ENCODE data around the gene KCTD7.

KCTD7 gene

DNA sequence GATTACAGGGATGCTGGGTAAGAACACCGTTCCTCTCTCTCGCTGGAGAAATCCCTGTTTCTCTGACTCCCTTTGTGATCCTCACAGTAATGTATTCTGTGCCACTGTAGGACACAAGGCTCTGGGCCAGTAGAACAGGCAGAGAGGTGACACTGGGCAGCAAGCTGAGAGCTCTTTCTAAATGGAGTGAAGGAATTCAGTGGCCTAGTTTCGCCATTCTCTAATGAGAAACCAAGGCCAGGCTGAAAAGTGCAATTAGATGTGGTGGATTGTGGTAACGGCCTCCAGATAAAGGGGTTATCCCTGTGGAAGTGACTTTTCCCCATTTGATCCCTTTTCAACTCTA, 12.8 kb downstream of the KCTD7 start:
- TF ChIP-seq EZH2phosphoT487 (IDR thresholded peaks at IDR 0.05; ENCODE audit: borderline replicate concordance): no peak
- TF ChIP-seq, protein P1, sequence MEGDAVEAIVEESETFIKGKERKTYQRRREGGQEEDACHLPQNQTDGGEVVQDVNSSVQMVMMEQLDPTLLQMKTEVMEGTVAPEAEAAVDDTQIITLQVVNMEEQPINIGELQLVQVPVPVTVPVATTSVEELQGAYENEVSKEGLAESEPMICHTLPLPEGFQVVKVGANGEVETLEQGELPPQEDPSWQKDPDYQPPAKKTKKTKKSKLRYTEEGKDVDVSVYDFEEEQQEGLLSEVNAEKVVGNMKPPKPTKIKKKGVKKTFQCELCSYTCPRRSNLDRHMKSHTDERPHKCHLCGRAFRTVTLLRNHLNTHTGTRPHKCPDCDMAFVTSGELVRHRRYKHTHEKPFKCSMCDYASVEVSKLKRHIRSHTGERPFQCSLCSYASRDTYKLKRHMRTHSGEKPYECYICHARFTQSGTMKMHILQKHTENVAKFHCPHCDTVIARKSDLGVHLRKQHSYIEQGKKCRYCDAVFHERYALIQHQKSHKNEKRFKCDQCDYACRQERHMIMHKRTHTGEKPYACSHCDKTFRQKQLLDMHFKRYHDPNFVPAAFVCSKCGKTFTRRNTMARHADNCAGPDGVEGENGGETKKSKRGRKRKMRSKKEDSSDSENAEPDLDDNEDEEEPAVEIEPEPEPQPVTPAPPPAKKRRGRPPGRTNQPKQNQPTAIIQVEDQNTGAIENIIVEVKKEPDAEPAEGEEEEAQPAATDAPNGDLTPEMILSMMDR (conservative IDR thresholded peaks at IDR 0.05; ENCODE audit: low read length): no peak
- no peaks in the 10 kb centered on the region for H3K27me3 ChIP-seq (ENCODE audit: insufficient read depth, low read length, poor library complexity, severe bottlenecking)
- no peaks in the 10 kb centered on the region for H3K4me1 ChIP-seq (ENCODE audit: insufficient read depth, low read length, poor library complexity, severe bottlenecking)
- no peak overlapping the region for H3K4me3 ChIP-seq (ENCODE audit: low read length, poor library complexity, severe bottlenecking)
- H3K4me2 ChIP-seq (ENCODE audit: low read depth, low read length, poor library complexity, severe bottlenecking): no peak overlapping the region
- no peaks in the 10 kb centered on the region for H3K9me3 ChIP-seq (ENCODE audit: insufficient read depth, low read depth, low read length)
- H3F3A ChIP-seq (ENCODE audit: low read depth): no peaks in the 10 kb centered on the region
- H2AFZ ChIP-seq (ENCODE audit: low read length): no peak overlapping the region
- no peaks in the 10 kb centered on the region for H3K9me2 ChIP-seq (replicated peaks; ENCODE audit: low read depth, low read length)
- H3K9ac ChIP-seq (ENCODE audit: low read depth, low read length, poor library complexity, severe bottlenecking): no peak overlapping the region
- peaks cover 4% of the 10 kb centered on the region; the same call in 1 of the 2 replicates for H3K36me3 ChIP-seq (ENCODE audit: insufficient read depth, low read length)
- no peaks in the 10 kb centered on the region for H4K20me1 ChIP-seq (ENCODE audit: insufficient read depth, low read length, poor library complexity, severe bottlenecking)
- no peaks in the 10 kb centered on the region for H3K79me2 ChIP-seq (ENCODE audit: insufficient read depth, low read length)

DNA sequence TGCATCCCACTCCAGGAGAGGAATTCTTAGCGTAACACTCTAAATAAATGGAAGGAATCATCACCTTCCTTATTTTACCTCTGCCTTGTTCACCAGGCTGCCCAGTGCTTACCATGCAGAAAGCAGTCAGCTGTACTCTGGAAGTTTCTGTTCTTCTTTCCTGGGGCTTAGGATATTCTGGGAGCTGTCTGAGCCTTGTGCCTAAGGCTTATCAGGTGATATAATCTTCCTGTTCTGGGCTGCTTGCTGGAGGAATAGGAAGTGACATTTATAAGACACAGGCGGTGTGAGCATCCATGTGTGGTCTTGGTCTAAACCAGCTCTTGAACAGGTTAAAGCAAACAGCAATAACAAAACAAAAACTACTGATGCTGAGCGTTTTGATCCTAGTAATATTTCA, 13.5 kb downstream of the KCTD7 start:
- peaks cover 4% of the 10 kb centered on the region; the same call in 1 of the 2 replicates for H3K36me3 ChIP-seq (ENCODE audit: insufficient read depth, low read length)
- no peak overlapping the region for H2AFZ ChIP-seq (ENCODE audit: low read length)
- no peak overlapping the region for H3K4me2 ChIP-seq (ENCODE audit: low read depth, low read length, poor library complexity, severe bottlenecking)
- H3K4me1 ChIP-seq (ENCODE audit: insufficient read depth, low read length, poor library complexity, severe bottlenecking): no peaks in the 10 kb centered on the region
- H3F3A ChIP-seq (ENCODE audit: low read depth): no peaks in the 10 kb centered on the region
- no peaks in the 10 kb centered on the region for H3K9me3 ChIP-seq (ENCODE audit: insufficient read depth, low read depth, low read length)
- H3K9me2 ChIP-seq (replicated peaks; ENCODE audit: low read depth, low read length): no peaks in the 10 kb centered on the region
- H4K20me1 ChIP-seq (ENCODE audit: insufficient read depth, low read length, poor library complexity, severe bottlenecking): no peaks in the 10 kb centered on the region
- H3K79me2 ChIP-seq (ENCODE audit: insufficient read depth, low read length): no peaks in the 10 kb centered on the region
- no peak overlapping the region for H3K4me3 ChIP-seq (ENCODE audit: low read length, poor library complexity, severe bottlenecking)
- TF ChIP-seq, protein P1 (conservative IDR thresholded peaks at IDR 0.05; ENCODE audit: low read length): no peak
- TF ChIP-seq EZH2phosphoT487 (IDR thresholded peaks at IDR 0.05; ENCODE audit: borderline replicate concordance): no peak
- H3K27me3 ChIP-seq (ENCODE audit: insufficient read depth, low read length, poor library complexity, severe bottlenecking): no peaks in the 10 kb centered on the region
- no peak overlapping the region for H3K9ac ChIP-seq (ENCODE audit: low read depth, low read length, poor library complexity, severe bottlenecking)

DNA sequence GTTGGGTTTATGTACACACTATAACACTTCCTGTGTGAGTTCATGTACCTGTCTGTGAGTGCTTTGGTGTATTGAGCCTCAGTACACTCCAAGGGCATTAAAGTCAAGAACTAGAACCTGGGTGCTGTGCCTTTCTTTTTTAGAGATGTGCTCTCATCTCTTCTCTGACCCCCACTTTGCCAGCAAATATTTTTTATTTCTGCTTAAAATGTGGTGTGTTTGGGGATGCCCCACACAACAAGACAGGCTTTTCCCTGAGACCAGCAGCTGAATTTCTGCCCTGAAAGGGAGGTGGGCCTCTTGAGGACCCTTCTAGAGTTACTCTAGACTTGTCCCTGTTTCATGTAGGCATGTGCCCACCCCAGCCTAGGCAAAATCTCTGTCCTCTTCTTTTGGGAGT, 14.3 kb downstream of the KCTD7 start:
- Histone ChIP-seq H4K20me1 (ENCODE audit: insufficient read depth, low read length, poor library complexity, severe bottlenecking) (no peaks in the 10 kb centered on the region), H3K27me3 (ENCODE audit: insufficient read depth, low read length, poor library complexity, severe bottlenecking) (no peaks in the 10 kb centered on the region), H3K36me3 (ENCODE audit: insufficient read depth, low read length) (peaks cover 4% of the 10 kb centered on the region; the same call in 1 of the 2 replicates), H3K4me1 (ENCODE audit: insufficient read depth, low read length, poor library complexity, severe bottlenecking) (no peaks in the 10 kb centered on the region), H3K4me3 (ENCODE audit: low read length, poor library complexity, severe bottlenecking) (no peak overlapping the region), H3K79me2 (ENCODE audit: insufficient read depth, low read length) (no peaks in the 10 kb centered on the region), H3K9me3 (ENCODE audit: insufficient read depth, low read depth, low read length) (no peaks in the 10 kb centered on the region), H3F3A (ENCODE audit: low read depth) (no peaks in the 10 kb centered on the region), H3K9ac (ENCODE audit: low read depth, low read length, poor library complexity, severe bottlenecking) (no peak overlapping the region), H2AFZ (ENCODE audit: low read length) (no peak overlapping the region), H3K9me2 (replicated peaks; ENCODE audit: low read depth, low read length) (no peaks in the 10 kb centered on the region), H3K4me2 (ENCODE audit: low read depth, low read length, poor library complexity, severe bottlenecking) (no peak overlapping the region)
- TF ChIP-seq EZH2phosphoT487 (IDR thresholded peaks at IDR 0.05; ENCODE audit: borderline replicate concordance): no peak
- TF ChIP-seq, protein P1 (conservative IDR thresholded peaks at IDR 0.05; ENCODE audit: low read length): no peak

Data from Loucy (cell line).